Measurements from ENCODE around the gene ABHD16B. TPM values are rescaled to one million over a fixed set of nuclear protein-coding genes. Genes with fewer than 3 reads are reported as not detected.

Gene ABHD16B
- total RNA-seq (2014; rRNA removed; shearing (Covaris generic); ENCODE audit: low replicate concordance) = not detected in 2 replicates

DNA sequence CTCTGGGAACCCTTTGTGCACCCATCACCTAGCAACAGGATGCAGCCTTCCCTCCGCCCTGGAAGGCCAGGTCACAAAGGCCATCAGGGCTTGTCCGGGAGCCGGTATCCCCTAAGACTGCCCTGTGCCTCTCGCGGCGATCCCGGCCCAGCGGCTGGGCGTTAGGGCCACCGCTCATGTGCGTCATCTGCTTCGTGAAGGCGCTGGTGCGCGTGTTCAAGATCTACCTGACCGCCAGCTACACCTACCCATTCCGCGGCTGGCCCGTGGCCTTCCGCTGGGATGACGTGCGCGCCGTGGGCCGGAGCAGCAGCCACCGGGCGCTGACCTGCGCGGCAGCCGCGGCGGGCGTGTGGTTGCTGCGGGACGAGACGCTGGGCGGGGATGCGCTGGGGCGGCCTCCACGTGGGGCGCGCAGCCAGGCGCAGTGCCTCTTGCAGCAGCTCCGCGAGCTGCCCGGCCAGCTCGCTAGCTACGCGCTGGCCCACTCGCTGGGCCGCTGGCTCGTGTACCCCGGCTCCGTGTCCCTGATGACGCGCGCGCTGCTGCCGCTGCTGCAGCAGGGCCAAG lies at the start of gene ABHD16B:
ABHD16B (plus strand) TSS at position 134 of the 570 bp plus-strand sequence; CDS start at position 177, 43 bp downstream.
- in situ Hi-C loops (cut with HindIII; ENCODE audit: low pct_unique_long_range_greater_than_20kb, low sequenced_read_pairs) = no loop called here
- no peak for DNase-seq (ENCODE audit: low read depth)

GRCh38 chr20:63814891-63815614 lies 46.2 kb upstream of the ABHD16B start:
- no peak for DNase-seq (ENCODE audit: low read depth)
- in situ Hi-C loops (cut with HindIII; ENCODE audit: low pct_unique_long_range_greater_than_20kb, low sequenced_read_pairs) = no loop called here

DNA sequence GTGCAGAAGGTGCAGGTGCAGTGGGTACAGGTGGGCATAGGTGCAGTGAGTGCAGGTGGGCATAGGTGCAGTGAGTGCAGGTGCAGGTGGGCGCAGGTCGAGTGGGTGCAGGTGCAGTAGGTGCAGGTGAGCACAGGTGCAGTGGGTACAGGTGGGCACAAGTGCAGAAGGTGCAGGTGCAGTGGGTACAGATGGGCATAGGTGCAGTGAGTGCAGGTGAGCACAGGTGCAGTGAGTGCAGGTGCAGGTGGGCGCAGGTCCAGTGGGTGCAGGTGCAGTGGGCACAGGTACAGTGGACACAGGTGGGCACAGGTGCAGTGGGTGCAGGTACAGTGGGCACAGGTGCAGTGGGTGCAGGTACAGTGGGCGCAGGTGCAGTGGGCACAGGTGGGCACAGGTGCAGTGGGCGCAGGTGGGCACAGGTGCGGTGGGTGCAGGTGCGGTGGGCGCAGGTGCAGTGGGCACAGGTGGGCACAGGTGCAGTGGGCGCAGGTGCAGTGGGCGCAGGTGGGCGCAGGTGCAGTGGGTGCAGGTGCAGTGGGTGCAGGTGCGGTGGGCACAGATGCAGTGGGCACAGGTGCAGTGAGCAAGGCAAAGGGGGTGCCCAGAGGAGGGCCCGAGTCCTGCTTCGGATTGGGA lies 45.6 kb upstream of the ABHD16B start:
- in situ Hi-C loops (cut with HindIII; ENCODE audit: low pct_unique_long_range_greater_than_20kb, low sequenced_read_pairs) = no loop called here
- no peak for DNase-seq (ENCODE audit: low read depth)

- in situ Hi-C loops (cut with HindIII; ENCODE audit: low pct_unique_long_range_greater_than_20kb, low sequenced_read_pairs) = no loop called here
- no peak for DNase-seq (ENCODE audit: low read depth)
Observed at GRCh38 chr20:63819224-63819921, 41.9 kb upstream of the ABHD16B start.

- in situ Hi-C loops (cut with HindIII; ENCODE audit: low pct_unique_long_range_greater_than_20kb, low sequenced_read_pairs) = no loop called here
- no peak for DNase-seq (ENCODE audit: low read depth)
Observed at GRCh38 chr20:63821811-63822210, 39.5 kb upstream of the ABHD16B start.

GRCh38 chr20:63822276-63822696 lies 39.0 kb upstream of the ABHD16B start:
- no peak for DNase-seq (ENCODE audit: low read depth)
- in situ Hi-C loops (cut with HindIII; ENCODE audit: low pct_unique_long_range_greater_than_20kb, low sequenced_read_pairs) = no loop called here

DNA sequence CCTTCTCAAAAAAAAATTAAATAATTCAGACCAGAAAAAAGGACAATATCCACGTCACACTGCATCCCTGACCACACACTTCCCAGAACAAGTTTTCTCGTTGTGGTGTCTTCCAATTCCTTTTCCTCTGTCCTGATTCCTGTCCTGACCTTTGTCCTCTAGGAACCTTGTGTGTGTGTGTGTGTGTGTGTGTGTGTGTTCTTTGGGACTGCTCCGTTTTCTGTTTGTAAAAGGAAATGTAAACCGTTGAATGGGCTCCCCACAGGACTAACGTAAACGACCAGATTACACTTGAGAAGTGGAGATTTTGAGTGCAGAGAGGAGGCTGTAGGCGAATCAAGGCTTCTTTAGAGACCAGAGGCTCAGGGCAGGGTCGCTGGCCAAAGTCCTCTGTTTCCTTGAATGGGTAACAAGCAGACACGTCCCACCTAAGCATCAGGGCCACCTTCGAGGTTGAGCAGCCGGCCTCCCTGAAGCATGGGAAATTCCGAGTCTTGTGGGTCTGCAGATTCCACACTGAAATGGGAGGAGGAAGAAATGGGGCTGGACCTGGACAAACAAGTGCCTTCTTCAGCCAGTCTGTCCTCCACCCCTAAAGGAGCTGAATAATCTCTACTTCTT lies 37.5 kb upstream of the ABHD16B start:
- DNase-seq (ENCODE audit: low read depth) = no peak
- in situ Hi-C loops (cut with HindIII; ENCODE audit: low pct_unique_long_range_greater_than_20kb, low sequenced_read_pairs) = no loop called here

DNA sequence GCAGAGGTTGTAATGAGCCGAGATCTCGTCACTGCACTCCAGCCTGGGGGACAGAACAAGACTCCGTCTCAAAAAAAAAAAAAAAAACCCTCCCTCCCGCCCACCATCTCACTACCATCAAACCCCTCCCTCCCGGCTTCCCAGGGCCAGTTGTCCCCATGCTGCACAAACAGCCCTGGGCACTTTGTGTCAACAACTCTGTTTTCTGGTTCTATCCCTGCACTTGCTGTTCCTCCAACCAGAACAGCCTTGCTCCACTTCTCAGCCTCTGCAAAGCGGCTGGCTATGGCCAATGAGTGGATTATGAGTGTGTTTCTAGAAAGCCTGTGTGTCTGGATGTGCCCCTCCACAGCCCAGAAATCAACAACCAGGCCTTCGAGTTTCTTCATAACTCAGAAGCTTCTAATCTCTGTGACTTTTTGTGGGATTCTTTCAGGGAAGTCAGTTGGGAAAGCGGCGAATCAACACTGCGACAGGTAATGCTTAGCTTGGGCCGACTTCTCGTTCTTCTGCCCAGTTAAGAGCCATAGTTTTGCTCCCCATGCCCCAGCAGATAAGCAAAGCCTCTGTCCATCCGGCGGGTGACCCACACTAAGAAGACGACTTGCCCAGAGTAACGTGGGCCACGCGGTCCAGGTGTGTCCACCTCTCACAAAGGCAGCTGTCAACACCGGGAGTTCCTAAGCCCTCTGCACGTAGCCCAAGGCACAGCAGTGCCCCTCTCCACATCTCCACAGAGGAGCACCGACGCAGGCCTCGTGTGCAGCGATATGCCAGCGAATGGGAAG lies 35.8 kb upstream of the ABHD16B start:
- no peak for DNase-seq (ENCODE audit: low read depth)
- in situ Hi-C loops (cut with HindIII; ENCODE audit: low pct_unique_long_range_greater_than_20kb, low sequenced_read_pairs) = no loop called here

- DNase-seq (ENCODE audit: low read depth) = no peak
- in situ Hi-C loops (cut with HindIII; ENCODE audit: low pct_unique_long_range_greater_than_20kb, low sequenced_read_pairs) = no loop called here
Observed at GRCh38 chr20:63826753-63827152, 34.5 kb upstream of the ABHD16B start.

GRCh38 chr20:63828124-63828523 lies 33.2 kb upstream of the ABHD16B start:
- DNase-seq (ENCODE audit: low read depth) = no peak
- in situ Hi-C loops (cut with HindIII; ENCODE audit: low pct_unique_long_range_greater_than_20kb, low sequenced_read_pairs) = no loop called here

GRCh38 chr20:63828545-63828944 lies 32.8 kb upstream of the ABHD16B start:
- no peak for DNase-seq (ENCODE audit: low read depth)
- in situ Hi-C loops (cut with HindIII; ENCODE audit: low pct_unique_long_range_greater_than_20kb, low sequenced_read_pairs) = no loop called here

GRCh38 chr20:63828951-63829350 lies 32.3 kb upstream of the ABHD16B start:
- in situ Hi-C loops (cut with HindIII; ENCODE audit: low pct_unique_long_range_greater_than_20kb, low sequenced_read_pairs) = no loop called here
- DNase-seq (ENCODE audit: low read depth) = no peak

DNA sequence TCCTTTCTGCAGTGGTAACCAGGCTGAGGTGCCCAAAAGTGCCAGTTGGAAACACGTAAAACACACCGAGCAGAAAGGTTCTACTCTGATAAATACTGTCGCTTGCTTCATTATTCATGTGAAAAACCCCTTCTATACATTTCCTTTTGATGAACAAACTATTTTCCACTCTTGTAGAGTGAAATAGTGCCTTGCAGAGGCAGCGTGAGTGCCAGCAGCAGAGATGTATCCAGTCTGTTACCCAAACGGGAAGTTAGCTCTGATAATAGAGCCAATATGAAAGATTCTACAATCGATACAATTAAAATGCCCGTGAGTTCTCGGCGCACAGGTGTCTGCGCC lies 31.7 kb upstream of the ABHD16B start:
- no peak for DNase-seq (ENCODE audit: low read depth)
- in situ Hi-C loops (cut with HindIII; ENCODE audit: low pct_unique_long_range_greater_than_20kb, low sequenced_read_pairs) = no loop called here

DNA sequence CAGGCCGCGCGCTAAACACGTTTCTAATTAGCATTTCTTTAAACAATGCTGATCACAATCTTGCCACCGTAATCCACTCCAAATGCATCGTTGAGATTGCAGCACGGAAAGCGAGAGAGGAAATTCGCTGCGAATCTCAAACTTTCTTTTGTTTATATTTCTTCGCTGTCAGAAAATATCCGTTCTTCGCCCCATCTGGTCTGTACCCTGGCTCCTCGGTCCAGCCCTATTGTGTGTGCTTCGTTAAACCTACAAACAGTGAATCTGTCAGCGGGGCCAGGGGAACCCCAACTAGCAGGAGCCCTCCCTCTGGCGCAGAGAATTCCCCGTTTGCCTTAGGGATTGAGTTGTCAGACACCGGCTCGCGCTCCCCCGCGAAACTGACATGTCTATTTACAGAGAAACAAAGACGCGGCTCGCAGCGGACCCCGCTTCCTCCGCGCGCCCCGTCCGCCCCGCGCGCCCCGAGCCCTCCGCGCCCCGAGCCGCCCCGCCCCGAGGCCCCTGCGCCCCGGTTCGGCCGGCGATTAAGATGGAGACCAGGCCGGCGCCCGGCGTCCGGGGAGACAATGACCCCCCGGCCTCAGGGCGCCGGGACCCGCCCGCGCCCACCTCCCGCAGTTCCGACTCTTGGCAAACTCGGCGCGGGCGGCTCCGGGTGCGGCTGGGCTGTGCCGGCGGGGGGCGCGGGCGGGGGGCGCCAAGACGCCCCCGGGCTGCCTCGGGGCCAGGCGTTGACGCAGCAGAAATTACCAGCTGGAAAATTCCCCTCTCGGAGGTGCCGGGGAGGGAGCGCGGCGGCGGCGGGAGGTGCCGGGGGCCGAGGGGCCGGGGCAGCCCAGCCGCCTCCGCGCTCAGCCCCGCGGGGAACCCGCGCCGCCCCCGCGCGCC lies 31.1 kb upstream of the ABHD16B start:
- DNase-seq (ENCODE audit: low read depth) = no peak
- in situ Hi-C loops (cut with HindIII; ENCODE audit: low pct_unique_long_range_greater_than_20kb, low sequenced_read_pairs) = no loop called here

- in situ Hi-C loops (cut with HindIII; ENCODE audit: low pct_unique_long_range_greater_than_20kb, low sequenced_read_pairs) = no loop called here
Observed at GRCh38 chr20:63830841-63831588, 30.3 kb upstream of the ABHD16B start, which contains the start of gene ZBTB46. ZBTB46 (minus strand) TSS chr20:63831264; CDS start chr20:63790757, 40,507 bp downstream.

DNA sequence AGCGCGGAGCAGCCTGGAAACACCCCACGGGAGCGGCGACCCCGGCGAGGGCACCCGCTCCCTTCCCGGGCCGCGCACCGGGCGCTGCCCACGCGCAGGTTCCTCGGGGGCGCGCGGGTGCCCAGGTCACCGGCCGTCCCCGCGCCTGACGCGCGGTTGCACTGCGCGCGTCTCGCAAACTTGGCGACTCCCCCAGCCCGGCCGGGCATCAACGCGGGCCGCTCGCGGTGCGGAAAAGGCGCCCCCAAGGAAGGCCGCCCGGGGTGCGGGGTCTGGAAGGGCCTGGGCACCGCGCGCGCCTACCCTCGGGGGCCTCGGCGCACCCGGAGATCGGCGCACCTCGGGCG lies 29.7 kb upstream of the ABHD16B start:
- no peak for DNase-seq (ENCODE audit: low read depth)

More at GRCh38 chr20:63830841-63831588, 30.3 kb upstream of the ABHD16B start, which contains the start of gene ZBTB46:
- no peak for DNase-seq (ENCODE audit: low read depth)

More for the DNA sequence above, 29.7 kb upstream of the ABHD16B start:
- in situ Hi-C loops (cut with HindIII; ENCODE audit: low pct_unique_long_range_greater_than_20kb, low sequenced_read_pairs) = no loop called here

Data from Caki2 (cell line).